OCI-LY7 (cell line): Measurements from ENCODE around the gene MTMR1. TPM values are rescaled to one million over a fixed set of nuclear protein-coding genes. Genes with fewer than 3 reads are reported as not detected.
A peak's percentile ranks its signal among the peaks of the same experiment; 100 is the strongest.

ENCODE experiments used
- BruUV-seq: library from RNA; stranded (reverse); fragments of 400-500 nt; replicated peaks from 2 replicates; lab custom pipeline; 2021; lab: Mats Ljungman, UMichigan
- CTCF ChIA-PET: fragments of 300-600 bp; sonication (Branson Sonifier 250); formaldehyde crosslinking; loops from one replicate; lab custom pipeline; 2022; ENCODE audit warnings: antibody characterized with exemption; ENCODE audit not compliant: unreplicated experiment; lab: Charles Lee
- POLR2A ChIA-PET: fragments of 300-600 bp; sonication (Branson Sonifier 250); formaldehyde crosslinking; loops from one replicate; lab custom pipeline; 2022; ENCODE audit warnings: antibody characterized with exemption; lab: Charles Lee
- DNase-seq: peaks from one replicate; pipeline ENCODE4 v3.0.0-alpha.2; 2015; ENCODE audit warnings: low spot score
- H2AFZ ChIP-seq: fragments of 200-600 bp; sonication (generic), shearing (Covaris generic); 2 replicates; pipeline ENCODE4 v1.6.1; 2014; ENCODE audit warnings: mild to moderate bottlenecking, antibody characterized with exemption, low read length, moderate library complexity
- H3K27ac ChIP-seq: fragments of 200-600 bp; sonication (generic); 2 replicates; pipeline ENCODE4 v1.5.1; 2014; ENCODE audit warnings: mixed run types, low read depth, mild to moderate bottlenecking, moderate library complexity, low read length, inconsistent platforms; ENCODE audit not compliant: poor library complexity, severe bottlenecking
- H3K36me3 ChIP-seq: fragments of 200-600 bp; sonication (generic); 2 replicates; pipeline ENCODE4 v1.6.1; 2014; ENCODE audit warnings: mild to moderate bottlenecking, antibody characterized with exemption, low read length, moderate library complexity, mixed read lengths; ENCODE audit not compliant: insufficient read depth
- H3K4me1 ChIP-seq: fragments of 200-600 bp; sonication (generic); 2 replicates; pipeline ENCODE4 v1.5.1; 2014; ENCODE audit warnings: mild to moderate bottlenecking, low read length; ENCODE audit not compliant: insufficient read depth, poor library complexity, severe bottlenecking
- H3K4me2 ChIP-seq: fragments of 200-600 bp; sonication (generic); 2 replicates; pipeline ENCODE4 v1.6.1; 2014; ENCODE audit warnings: mild to moderate bottlenecking, low read length
- H3K4me3 ChIP-seq: fragments of 200-600 bp; sonication (generic); 2 replicates; pipeline ENCODE4 v1.5.1; 2014; ENCODE audit warnings: mild to moderate bottlenecking, low read depth, low read length; ENCODE audit not compliant: poor library complexity, severe bottlenecking
- H3K79me2 ChIP-seq: fragments of 200-600 bp; sonication (generic); 2 replicates; pipeline ENCODE4 v1.6.1; 2016; ENCODE audit warnings: low read depth, mild to moderate bottlenecking, low read length, moderate library complexity, mixed read lengths; ENCODE audit not compliant: insufficient read depth
- H3K9me2 ChIP-seq: fragments of 200-600 bp; sonication (generic); 2 replicates; pipeline ENCODE4 v1.6.1; 2016; ENCODE audit warnings: mild to moderate bottlenecking, low read length, mixed read lengths; ENCODE audit not compliant: insufficient read depth
- H3K9me3 ChIP-seq: fragments of 200-600 bp; sonication (generic); 2 replicates; pipeline ENCODE4 v1.6.1; 2014; ENCODE audit warnings: mild to moderate bottlenecking, mixed run types, low read length, mixed read lengths
- H4K20me1 ChIP-seq: fragments of 200-600 bp; sonication (generic); 2 replicates; pipeline ENCODE4 v1.6.1; 2014; ENCODE audit warnings: mild to moderate bottlenecking, antibody characterized with exemption, low read length, moderate library complexity, mixed read lengths; ENCODE audit not compliant: insufficient read depth
- EZH2phosphoT487 ChIP-seq: fragments of 200-600 bp; sonication (generic); IDR thresholded peaks from 2 replicates; pipeline ENCODE4 v1.6.1; 2018; ENCODE audit warnings: low read depth, borderline replicate concordance, mild to moderate bottlenecking, mixed run types, antibody characterized with exemption, low read length, moderate library complexity, mixed read lengths
- intact Hi-C: fragments of 100-400 bp; cut with micrococcal nuclease; formaldehyde crosslinking; loops from one replicate; pipeline ENCODE4 v1.10.0; 2022; ENCODE audit not compliant: unreplicated experiment
- total RNA-seq, 2 experiments: library from RNA; depleted of rRNA in 1 of 2; stranded (reverse); fragments of >200 nt in 1 of 2; shearing (Covaris generic) in 1 of 2; gene quantifications; 2 replicates each; pipeline ENCODE4 v1.2.3, GENCODE V29; 2014 to 2022
- TF ChIP-seq, protein P1 (sequence below): fragments of 200-600 bp; sonication (generic); conservative IDR thresholded peaks from 2 replicates; pipeline ENCODE4 v1.5.1; 2014; ENCODE audit warnings: mild to moderate bottlenecking, antibody characterized with exemption, low read length, moderate library complexity, mixed read lengths

MTMR1 gene
- total RNA-seq, 2 experiments from 2014 or later, result 49.7 to 57.6 TPM

DNA sequence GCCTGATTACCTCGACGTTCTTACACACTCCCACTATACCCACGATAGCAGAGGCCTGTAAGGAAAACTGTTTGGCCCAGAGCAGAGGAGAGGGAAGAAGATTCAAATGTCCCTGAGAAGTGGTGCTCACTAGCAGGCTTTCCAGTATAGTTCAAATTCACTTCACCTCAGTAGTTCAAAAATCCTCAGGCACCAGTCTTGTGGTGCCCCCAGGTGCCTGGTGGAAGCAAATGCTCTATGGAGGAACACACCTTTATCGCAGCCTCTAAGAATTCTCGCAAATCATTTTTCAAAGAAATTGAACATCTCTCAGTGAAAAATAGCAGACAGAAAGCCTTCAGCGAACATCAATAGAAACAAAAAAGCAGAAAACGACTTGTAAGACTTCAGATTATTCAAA lies 12.2 kb upstream of the MTMR1 start:
- ChIA-PET CTCF (no interaction called here), POLR2A (no interaction called here)
- H3K36me3 ChIP-seq, result no peaks in the 10 kb centered on the region
- no peaks in the 10 kb centered on the region for H3K79me2 ChIP-seq
- no peak overlapping the region for H3K4me3 ChIP-seq
- no peak overlapping the region for H3K4me2 ChIP-seq
- BruUV-seq, result no TSS peak
- DNase-seq, result peak; percentile 31
- H3K9me2 ChIP-seq, result no peaks in the 10 kb centered on the region
- no peaks in the 10 kb centered on the region for H3K9me3 ChIP-seq
- H4K20me1 ChIP-seq, result no peaks in the 10 kb centered on the region
- TF ChIP-seq, protein P1, sequence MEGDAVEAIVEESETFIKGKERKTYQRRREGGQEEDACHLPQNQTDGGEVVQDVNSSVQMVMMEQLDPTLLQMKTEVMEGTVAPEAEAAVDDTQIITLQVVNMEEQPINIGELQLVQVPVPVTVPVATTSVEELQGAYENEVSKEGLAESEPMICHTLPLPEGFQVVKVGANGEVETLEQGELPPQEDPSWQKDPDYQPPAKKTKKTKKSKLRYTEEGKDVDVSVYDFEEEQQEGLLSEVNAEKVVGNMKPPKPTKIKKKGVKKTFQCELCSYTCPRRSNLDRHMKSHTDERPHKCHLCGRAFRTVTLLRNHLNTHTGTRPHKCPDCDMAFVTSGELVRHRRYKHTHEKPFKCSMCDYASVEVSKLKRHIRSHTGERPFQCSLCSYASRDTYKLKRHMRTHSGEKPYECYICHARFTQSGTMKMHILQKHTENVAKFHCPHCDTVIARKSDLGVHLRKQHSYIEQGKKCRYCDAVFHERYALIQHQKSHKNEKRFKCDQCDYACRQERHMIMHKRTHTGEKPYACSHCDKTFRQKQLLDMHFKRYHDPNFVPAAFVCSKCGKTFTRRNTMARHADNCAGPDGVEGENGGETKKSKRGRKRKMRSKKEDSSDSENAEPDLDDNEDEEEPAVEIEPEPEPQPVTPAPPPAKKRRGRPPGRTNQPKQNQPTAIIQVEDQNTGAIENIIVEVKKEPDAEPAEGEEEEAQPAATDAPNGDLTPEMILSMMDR, result peak; percentile 68
- no peak for TF ChIP-seq EZH2phosphoT487
- no peak overlapping the region for H3K27ac ChIP-seq
- peaks cover 5% of the 10 kb centered on the region for H3K4me1 ChIP-seq
- intact Hi-C loops, result no loop called here
- no peak overlapping the region for H2AFZ ChIP-seq

DNA sequence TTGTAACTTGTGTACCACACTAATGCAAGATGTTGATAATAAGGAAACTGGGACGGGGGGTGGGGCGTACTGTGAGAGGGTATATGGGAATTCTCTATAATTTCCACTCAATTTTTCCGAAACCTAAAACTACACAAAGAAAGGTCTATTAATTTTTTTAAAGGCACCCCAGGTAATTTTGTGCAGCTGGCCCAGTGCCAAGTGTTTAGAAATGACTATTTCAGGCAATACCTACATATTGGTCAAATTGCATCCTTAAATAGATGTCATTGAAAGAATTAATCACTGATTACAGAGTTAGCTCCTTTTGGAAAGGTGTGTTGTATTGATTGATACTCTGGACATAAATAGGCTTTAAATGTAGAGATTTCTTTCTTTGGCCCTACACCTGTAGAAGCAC lies 10.1 kb upstream of the MTMR1 start:
- Histone ChIP-seq H3K9me2 (no peaks in the 10 kb centered on the region), H3K4me2 (no peak overlapping the region), H3K4me3 (no peak overlapping the region), H3K36me3 (no peaks in the 10 kb centered on the region), H3K9me3 (no peaks in the 10 kb centered on the region), H3K79me2 (no peaks in the 10 kb centered on the region), H4K20me1 (no peaks in the 10 kb centered on the region), H3K27ac (no peak overlapping the region), H3K4me1 (peaks cover 5% of the 10 kb centered on the region), H2AFZ (no peak overlapping the region)
- BruUV-seq, result no TSS peak
- TF ChIP-seq, protein P1, result no peak
- no peak for TF ChIP-seq EZH2phosphoT487
- no peak for DNase-seq
- ChIA-PET CTCF (no interaction called here), POLR2A (interaction anchor here (0.6 to 1.7 kb wide), 4 partner anchors 9 to 37 kb away, joined by 3 to 7 read pairs (median 6); no protein-coding TSS in a partner anchor)
- intact Hi-C loops, result loop anchor here (1.0 kb wide), 1 partner anchor 33 kb away; no protein-coding TSS in a partner anchor

DNA sequence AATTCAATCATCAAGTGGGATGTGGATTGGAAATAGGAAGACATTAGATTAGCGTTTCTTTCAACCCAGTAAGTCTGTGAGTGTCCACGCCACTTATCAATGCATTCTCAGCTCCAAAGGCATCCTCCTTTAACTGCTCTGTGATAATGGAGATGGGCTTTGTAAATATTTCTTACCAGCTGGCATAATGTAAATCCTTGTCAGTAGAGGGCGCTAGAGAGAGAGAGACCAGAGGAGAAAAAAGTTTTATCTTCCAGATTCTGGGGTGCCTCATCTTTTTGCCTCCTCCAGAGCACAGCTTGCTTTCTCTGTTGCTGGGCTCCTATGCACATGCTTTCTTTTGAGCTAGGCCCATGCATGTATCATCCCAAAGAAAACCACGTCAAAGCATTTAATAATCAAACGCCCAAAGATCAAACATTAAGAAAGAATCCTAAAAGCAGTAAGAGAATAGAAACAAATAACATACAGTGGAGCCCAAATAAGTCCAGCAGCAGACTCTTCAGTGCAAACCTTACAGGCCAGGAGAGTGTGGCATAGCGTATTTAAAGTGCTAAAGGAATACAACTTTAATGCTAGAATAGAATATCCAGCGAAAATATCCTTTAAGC lies 9.6 kb upstream of the MTMR1 start:
- H3K36me3 ChIP-seq, result no peaks in the 10 kb centered on the region
- CTCF ChIA-PET, result no interaction called here
- H3K4me1 ChIP-seq, result peaks cover 10% of the 10 kb centered on the region
- no peak overlapping the region for H3K4me2 ChIP-seq
- POLR2A ChIA-PET, result interaction anchor here (0.5 to 1.7 kb wide), 6 partner anchors 8 to 110 kb away, joined by 3 to 7 read pairs (median 4); no protein-coding TSS in a partner anchor
- intact Hi-C loops, result loop anchor here (1.0 kb wide), 1 partner anchor 33 kb away; no protein-coding TSS in a partner anchor
- H3K27ac ChIP-seq, result no peak overlapping the region
- BruUV-seq, result no TSS peak
- H3K9me3 ChIP-seq, result no peaks in the 10 kb centered on the region
- H2AFZ ChIP-seq, result no peak overlapping the region
- H3K4me3 ChIP-seq, result no peak overlapping the region
- H3K9me2 ChIP-seq, result no peaks in the 10 kb centered on the region
- no peaks in the 10 kb centered on the region for H3K79me2 ChIP-seq
- DNase-seq, result peak; percentile 62
- H4K20me1 ChIP-seq, result no peaks in the 10 kb centered on the region
- no peak for TF ChIP-seq EZH2phosphoT487
- TF ChIP-seq, protein P1, result peak; percentile 77
